IPS-20b (cell line): ENCODE results near the gene NOL8.

ENCODE experiments used
- H3K27ac ChIP-seq: one replicate; pipeline ENCODE4 v1.5.1; 2013; ENCODE audit warnings: low read length
- H3K27me3 ChIP-seq: 2 replicates; pipeline ENCODE4 v1.6.1; 2013; ENCODE audit warnings: mild to moderate bottlenecking, low read length, inconsistent platforms; ENCODE audit not compliant: insufficient read depth
- H3K36me3 ChIP-seq: 2 replicates; pipeline ENCODE4 v1.6.1; 2013; ENCODE audit warnings: low read depth, mild to moderate bottlenecking, inconsistent platforms, low read length, moderate library complexity; ENCODE audit not compliant: insufficient read depth
- H3K4me1 ChIP-seq: 2 replicates; pipeline ENCODE4 v1.6.1; 2013; ENCODE audit warnings: mild to moderate bottlenecking, control low read depth, inconsistent platforms, low read length, moderate library complexity; ENCODE audit not compliant: insufficient read depth
- H3K4me3 ChIP-seq: 2 replicates; pipeline ENCODE4 v1.5.1; 2013; ENCODE audit warnings: mild to moderate bottlenecking, low read length, inconsistent platforms
- H3K9ac ChIP-seq: 2 replicates; pipeline ENCODE4 v1.6.1; 2013; ENCODE audit warnings: low read depth, mild to moderate bottlenecking, inconsistent platforms, low read length, moderate library complexity
- H3K9me3 ChIP-seq: 2 replicates; pipeline ENCODE4 v1.6.1; 2013; ENCODE audit warnings: mild to moderate bottlenecking, low read depth, low read length, inconsistent platforms; ENCODE audit not compliant: insufficient read depth

Gene NOL8

DNA sequence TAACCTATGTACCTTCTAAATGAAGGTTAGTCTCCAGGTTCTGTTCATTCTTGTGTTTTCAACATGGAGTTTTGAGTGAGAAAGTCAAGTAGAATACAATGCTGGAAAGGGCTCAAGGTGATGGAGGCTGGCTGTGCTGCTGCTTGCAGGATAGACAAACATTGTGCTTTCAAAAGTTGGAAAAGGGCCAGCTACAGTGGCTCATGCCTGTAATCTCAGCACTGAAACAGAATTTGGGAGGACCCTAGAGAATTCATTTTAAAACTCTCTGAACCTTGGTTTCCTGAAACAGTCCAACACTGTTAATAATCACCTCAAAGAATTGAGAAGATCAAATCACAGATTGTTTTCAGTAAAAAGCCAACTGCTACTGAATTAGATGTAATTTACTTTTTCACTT, 16.3 kb downstream of the NOL8 start:
- Histone ChIP-seq H3K27ac (no peak overlapping the region), H3K4me1 (no peaks in the 10 kb centered on the region), H3K9me3 (no peaks in the 10 kb centered on the region), H3K4me3 (no peak overlapping the region), H3K36me3 (peaks cover 94% of the 10 kb centered on the region), H3K9ac (no peak overlapping the region), H3K27me3 (no peaks in the 10 kb centered on the region)

DNA sequence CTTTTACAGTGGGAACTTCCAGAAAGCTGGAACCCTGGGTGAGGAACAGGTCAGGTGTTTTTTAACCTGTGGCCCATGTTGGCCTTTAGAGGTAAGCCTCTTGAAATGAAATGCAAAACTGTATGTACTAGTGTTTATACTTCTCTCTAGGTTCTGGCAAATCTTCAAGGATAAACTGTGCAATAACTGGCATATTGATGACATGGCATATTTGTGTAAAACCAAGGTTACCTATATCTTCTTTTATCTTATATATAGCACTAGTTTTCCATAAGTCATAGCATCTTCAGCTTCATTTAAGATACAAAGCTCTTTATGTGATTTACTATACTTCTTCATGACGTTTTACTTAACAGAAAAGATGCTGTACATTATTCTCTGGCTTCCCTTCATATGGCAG, 24.2 kb downstream of the NOL8 start:
- no peak overlapping the region for H3K27ac ChIP-seq
- no peak overlapping the region for H3K4me3 ChIP-seq
- H3K4me1 ChIP-seq, result no peaks in the 10 kb centered on the region
- no peak overlapping the region for H3K9ac ChIP-seq
- H3K27me3 ChIP-seq, result no peaks in the 10 kb centered on the region
- H3K36me3 ChIP-seq, result peaks cover 97% of the 10 kb centered on the region
- H3K9me3 ChIP-seq, result no peaks in the 10 kb centered on the region

- no peaks in the 10 kb centered on the region for H3K9me3 ChIP-seq
- peaks cover 79% of the 10 kb centered on the region for H3K36me3 ChIP-seq
- no peak overlapping the region for H3K9ac ChIP-seq
- no peaks in the 10 kb centered on the region for H3K27me3 ChIP-seq
- no peaks in the 10 kb centered on the region for H3K4me1 ChIP-seq
- H3K4me3 ChIP-seq, result no peak overlapping the region
- H3K27ac ChIP-seq, result no peak overlapping the region
Observed at GRCh38 chr9:92299116-92299515, 26.0 kb downstream of the NOL8 start.

DNA sequence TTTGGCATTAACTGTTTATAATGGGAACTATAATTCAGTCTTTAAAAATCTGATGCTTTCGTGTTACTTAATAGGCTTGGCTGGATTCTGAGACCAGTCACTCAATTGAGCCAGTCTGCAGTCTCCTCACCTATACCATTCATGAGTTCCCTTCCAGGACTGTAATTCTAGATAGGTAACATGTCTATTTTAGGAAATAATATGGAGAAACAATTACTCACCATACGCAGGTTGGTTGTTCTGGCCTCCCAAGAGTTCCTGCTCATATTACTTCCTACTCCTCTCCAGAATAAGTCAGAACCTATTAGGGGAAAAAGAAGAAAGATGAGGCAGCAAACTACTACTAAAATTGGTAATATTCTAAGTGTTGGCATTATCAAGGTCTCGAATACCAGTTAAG, 27.1 kb downstream of the NOL8 start:
- no peaks in the 10 kb centered on the region for H3K27me3 ChIP-seq
- peaks cover 68% of the 10 kb centered on the region for H3K36me3 ChIP-seq
- H3K4me1 ChIP-seq, result no peaks in the 10 kb centered on the region
- H3K9me3 ChIP-seq, result no peaks in the 10 kb centered on the region
- H3K9ac ChIP-seq, result no peak overlapping the region
- no peak overlapping the region for H3K27ac ChIP-seq
- no peak overlapping the region for H3K4me3 ChIP-seq

- Histone ChIP-seq H3K9ac (no peak overlapping the region), H3K27ac (no peak overlapping the region), H3K4me3 (no peak overlapping the region), H3K9me3 (no peaks in the 10 kb centered on the region), H3K4me1 (no peaks in the 10 kb centered on the region), H3K36me3 (peaks cover 64% of the 10 kb centered on the region), H3K27me3 (no peaks in the 10 kb centered on the region)
Observed at GRCh38 chr9:92297611-92298010, 27.5 kb downstream of the NOL8 start.

GRCh38 chr9:92295827-92296258, 29.3 kb downstream of the NOL8 start:
- Histone ChIP-seq H3K9ac (no peak overlapping the region), H3K9me3 (no peaks in the 10 kb centered on the region), H3K27ac (no peak overlapping the region), H3K36me3 (peaks cover 59% of the 10 kb centered on the region), H3K4me1 (no peaks in the 10 kb centered on the region), H3K27me3 (no peaks in the 10 kb centered on the region), H3K4me3 (no peak overlapping the region)

DNA sequence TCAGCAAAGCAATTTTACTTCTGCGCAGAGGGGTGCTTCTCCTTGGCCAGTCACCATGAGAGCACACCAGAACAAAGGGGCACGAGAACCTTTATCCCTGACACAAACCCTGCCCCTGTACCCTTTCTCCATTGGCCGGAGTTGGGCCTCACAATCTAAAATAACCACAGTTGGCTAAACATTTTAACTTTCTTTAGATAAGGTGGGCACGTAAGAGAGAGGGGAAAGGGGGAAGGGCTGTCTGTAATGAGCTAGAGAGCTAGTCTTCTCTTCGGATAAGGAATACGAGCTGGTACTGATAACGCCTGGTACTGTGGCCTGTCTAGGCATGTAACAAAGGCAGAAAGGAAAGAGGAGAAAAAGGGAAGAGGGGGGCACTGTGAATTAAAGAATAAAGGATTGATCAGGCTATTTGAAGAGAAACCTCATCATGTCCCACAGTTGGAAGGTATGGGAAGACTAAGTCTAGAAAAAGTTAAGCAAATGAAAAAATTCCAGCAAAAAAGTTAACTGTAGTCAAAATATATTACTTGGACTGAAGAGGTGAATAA, 29.8 kb downstream of the NOL8 start:
- H3K9ac ChIP-seq, result no peak overlapping the region
- no peak overlapping the region for H3K4me3 ChIP-seq
- H3K4me1 ChIP-seq, result no peaks in the 10 kb centered on the region
- H3K36me3 ChIP-seq, result peaks cover 59% of the 10 kb centered on the region
- H3K27ac ChIP-seq, result no peak overlapping the region
- no peaks in the 10 kb centered on the region for H3K9me3 ChIP-seq
- no peaks in the 10 kb centered on the region for H3K27me3 ChIP-seq

GRCh38 chr9:92294297-92294676, 30.9 kb downstream of the NOL8 start:
- H3K9me3 ChIP-seq, result no peaks in the 10 kb centered on the region
- H3K27me3 ChIP-seq, result no peaks in the 10 kb centered on the region
- no peaks in the 10 kb centered on the region for H3K4me1 ChIP-seq
- H3K36me3 ChIP-seq, result peaks cover 60% of the 10 kb centered on the region
- H3K27ac ChIP-seq, result no peak overlapping the region
- peak overlapping the region; percentile 98 for H3K9ac ChIP-seq
- peak overlapping the region; percentile 89 for H3K4me3 ChIP-seq

GRCh38 chr9:92293452-92294296, 31.5 kb downstream of the NOL8 start, which contains the start of gene IARS1:
Gene IARS1 (minus strand): TSS chr9:92293697. CDS start chr9:92289419, 4,278 bp downstream.
- Histone ChIP-seq H3K27ac (peak within 1 kb of the TSS; percentile 96), H3K9me3 (no peaks in the 10 kb centered on the region), H3K4me3 (peak within 1 kb of the TSS; percentile 89), H3K9ac (peak within 1 kb of the TSS; percentile 98), H3K4me1 (no peaks in the 10 kb centered on the region), H3K27me3 (no peaks in the 10 kb centered on the region), H3K36me3 (peaks cover 60% of the 10 kb centered on the region)

- Histone ChIP-seq H3K36me3 (peaks cover 60% of the 10 kb centered on the region), H3K4me1 (no peaks in the 10 kb centered on the region), H3K27ac (peak overlapping the region; percentile 96), H3K4me3 (peak overlapping the region; percentile 89), H3K27me3 (no peaks in the 10 kb centered on the region), H3K9me3 (no peaks in the 10 kb centered on the region), H3K9ac (peak overlapping the region; percentile 98)
Observed at GRCh38 chr9:92293075-92293354, 32.1 kb downstream of the NOL8 start.

- Histone ChIP-seq H3K4me3 (peak overlapping the region; percentile 89), H3K9ac (peak overlapping the region; percentile 98), H3K4me1 (no peaks in the 10 kb centered on the region), H3K36me3 (peaks cover 60% of the 10 kb centered on the region), H3K27ac (peak overlapping the region; percentile 96), H3K9me3 (no peaks in the 10 kb centered on the region), H3K27me3 (no peaks in the 10 kb centered on the region)
Observed at GRCh38 chr9:92292338-92293074, 32.6 kb downstream of the NOL8 start.

GRCh38 chr9:92291577-92291976, 33.6 kb downstream of the NOL8 start:
- no peak overlapping the region for H3K27ac ChIP-seq

More at GRCh38 chr9:92291577-92291976, 33.6 kb downstream of the NOL8 start:
- H3K9me3 ChIP-seq, result no peaks in the 10 kb centered on the region
- no peak overlapping the region for H3K9ac ChIP-seq
- peak overlapping the region; percentile 89; the same call in 1 of the 2 replicates for H3K4me3 ChIP-seq
- H3K27me3 ChIP-seq, result no peaks in the 10 kb centered on the region
- peaks cover 61% of the 10 kb centered on the region for H3K36me3 ChIP-seq
- H3K4me1 ChIP-seq, result no peaks in the 10 kb centered on the region
